Measurements from ENCODE around the gene GOLGA3.

- TF ChIP-seq CTCF (IDR thresholded peaks at IDR 0.05), result no peak
- no peak for TF ChIP-seq POLR2A (IDR thresholded peaks at IDR 0.05)
Measured at GRCh38 chr12:132835076-132836025, 6.7 kb upstream of the GOLGA3 start.
